Posterior vena cava (tissue), 2 donors: Measurements from ENCODE around the gene ENKUR. TPM values are rescaled to one million over a fixed set of nuclear protein-coding genes. Genes with fewer than 3 reads are reported as not detected.

ENCODE experiments used
- DNase-seq: peaks from one replicate; pipeline ENCODE4 v3.0.0-alpha.2; 2020; ENCODE audit warnings: low spot score
- intact Hi-C, 2 donors: fragments of 100-400 bp; cut with DNase I; formaldehyde crosslinking; loops; one replicate each; pipeline versions ENCODE4 v1.14.1 to v1.14.2; 2022 to 2023
- long read RNA-seq, 2 donors: library from polyadenylated mRNA; unstranded; transcript quantifications; one replicate each; pipeline ENCODE4 v2.0.0, GENCODE V29; 2020 to 2021
- total RNA-seq, 2 donors: library from RNA; stranded (reverse); fragmentation: NEBNext Ultra II Directional; extraction: Animal tissue kit (Norgen Biotek cat#: 25700); gene quantifications; one replicate each; pipeline ENCODE4 v1.2.1, GENCODE V29; 2021
- donor health status: DM: yes; HTN: yes; CAD: no.
- donor health status: DM: yes; HTN: yes; CAD: no.

The ENKUR gene
- not detected for total RNA-seq
- long read RNA-seq, donor 1, result 0 reads
- long read RNA-seq, donor 2, result 0 reads

- DNase-seq, result peak; percentile 97
- intact Hi-C loops, result no loop called here
Measured at GRCh38 chr10:25015828-25016375, at the start of gene ENKUR. Gene ENKUR (minus strand): TSS chr10:25016158. CDS start chr10:25015936, 222 bp downstream.

GRCh38 chr10:25064401-25064800 lies 48.4 kb upstream of the ENKUR start:
- no peak for DNase-seq
- intact Hi-C loops, result no loop called here

GRCh38 chr10:25063644-25064043 lies 47.7 kb upstream of the ENKUR start:
- DNase-seq, result no peak
- intact Hi-C loops, result no loop called here

- intact Hi-C loops, result no loop called here
- no peak for DNase-seq
Measured at GRCh38 chr10:25063157-25063556, 47.2 kb upstream of the ENKUR start.

GRCh38 chr10:25061711-25062449 lies 45.9 kb upstream of the ENKUR start:
- intact Hi-C loops, result no loop called here
- DNase-seq, result no peak

GRCh38 chr10:25061125-25061524 lies 45.2 kb upstream of the ENKUR start:
- DNase-seq, result no peak
- intact Hi-C loops, result no loop called here

- intact Hi-C loops, result no loop called here
- peak; percentile 91 for DNase-seq
Measured at GRCh38 chr10:25059990-25060389, 44.0 kb upstream of the ENKUR start.

GRCh38 chr10:25057886-25058285 lies 41.9 kb upstream of the ENKUR start:
- DNase-seq, result no peak
- intact Hi-C loops, result no loop called here

- DNase-seq, result no peak
- intact Hi-C loops, result no loop called here
Measured at GRCh38 chr10:25056726-25057125, 40.8 kb upstream of the ENKUR start.

- intact Hi-C loops, result no loop called here
- no peak for DNase-seq
Measured at GRCh38 chr10:25052012-25052411, 36.1 kb upstream of the ENKUR start.

GRCh38 chr10:25050402-25050801 lies 34.4 kb upstream of the ENKUR start:
- intact Hi-C loops, result no loop called here

GRCh38 chr10:25049966-25050365 lies 34.0 kb upstream of the ENKUR start:
- DNase-seq, result no peak
- intact Hi-C loops, result loop anchor here in 1 of 2 donors (2.0 kb wide), 1 partner anchor 61 kb away; no protein-coding TSS in a partner anchor

More at GRCh38 chr10:25050402-25050801, 34.4 kb upstream of the ENKUR start:
- no peak for DNase-seq

- no peak for DNase-seq
- intact Hi-C loops, result loop anchor here in 1 of 2 donors (2.0 kb wide), 1 partner anchor 62 kb away; no protein-coding TSS in a partner anchor
Measured at GRCh38 chr10:25048450-25048849, 32.5 kb upstream of the ENKUR start.

- no peak for DNase-seq
- intact Hi-C loops, result loop anchor here in 1 of 2 donors (2.0 kb wide), 1 partner anchor 63 kb away; no protein-coding TSS in a partner anchor
Measured at GRCh38 chr10:25047591-25048301, 31.8 kb upstream of the ENKUR start.

- intact Hi-C loops, result no loop called here
- no peak for DNase-seq
Measured at GRCh38 chr10:25047088-25047487, 31.1 kb upstream of the ENKUR start.

- intact Hi-C loops, result no loop called here
Measured at GRCh38 chr10:25046641-25047040, 30.7 kb upstream of the ENKUR start.

GRCh38 chr10:25039531-25039930 lies 23.6 kb upstream of the ENKUR start:
- intact Hi-C loops, result no loop called here
- no peak for DNase-seq

More at GRCh38 chr10:25046641-25047040, 30.7 kb upstream of the ENKUR start:
- DNase-seq, result no peak

- no peak for DNase-seq
- intact Hi-C loops, result no loop called here
Measured at GRCh38 chr10:25038325-25038724, 22.4 kb upstream of the ENKUR start.

- intact Hi-C loops, result no loop called here
- DNase-seq, result no peak
Measured at GRCh38 chr10:25036381-25036780, 20.4 kb upstream of the ENKUR start.

GRCh38 chr10:25029519-25029918 lies 13.6 kb upstream of the ENKUR start:
- no peak for DNase-seq
- intact Hi-C loops, result no loop called here
